SU-DHL-6 (cell line): ENCODE results near the gene KCNIP3.
"Not testable (repeated sequence)": the region's sequence is repeated elsewhere in the genome, so short reads cannot be mapped to it uniquely, and the experiment has no call there.

ENCODE experiments used
- H2AFZ ChIP-seq: fragments of 200-600 bp; sonication (generic); 2 replicates; pipeline ENCODE4 v1.6.1; 2014; ENCODE audit warnings: low read depth, mild to moderate bottlenecking, moderate library complexity, mixed read lengths, antibody characterized with exemption, low read length; ENCODE audit not compliant: severe bottlenecking
- H3F3A ChIP-seq: fragments of 200-600 bp; shearing (Covaris generic); 2 replicates; pipeline ENCODE4 v1.6.0; 2016; ENCODE audit warnings: antibody characterized with exemption, mild to moderate bottlenecking; ENCODE audit not compliant: insufficient read depth
- H3K27ac ChIP-seq: fragments of 200-600 bp; sonication (generic); 2 replicates; pipeline ENCODE4 v1.5.1; 2016; ENCODE audit warnings: low read depth, mild to moderate bottlenecking, low read length, moderate library complexity, mixed read lengths
- H3K27me3 ChIP-seq: fragments of 200-600 bp; sonication (generic), shearing (Covaris generic); 2 replicates; pipeline ENCODE4 v1.6.0; 2014; ENCODE audit warnings: mild to moderate bottlenecking, low read length
- H3K36me3 ChIP-seq: fragments of 200-600 bp; sonication (generic); 2 replicates; pipeline ENCODE4 v1.6.1; 2014; ENCODE audit warnings: mild to moderate bottlenecking, low read length, mixed read lengths
- H3K4me2 ChIP-seq: fragments of 300-600, 200-600 bp; shearing (Covaris generic), sonication (generic); 2 replicates; pipeline ENCODE4 v1.6.0; 2014; ENCODE audit warnings: low read length, low read depth, mild to moderate bottlenecking; ENCODE audit not compliant: poor library complexity, severe bottlenecking
- H3K4me3 ChIP-seq: fragments of 200-600 bp; sonication (generic); 2 replicates; pipeline ENCODE4 v1.5.1; 2014; ENCODE audit warnings: antibody characterized with exemption, low read length, mild to moderate bottlenecking, mixed read lengths; ENCODE audit not compliant: insufficient read depth, poor library complexity, severe bottlenecking
- H3K79me2 ChIP-seq: fragments of 200-600 bp; sonication (generic); 2 replicates; pipeline ENCODE4 v1.6.1; 2014; ENCODE audit warnings: mild to moderate bottlenecking, low read length, moderate library complexity; ENCODE audit not compliant: insufficient read depth
- H3K9ac ChIP-seq: fragments of 200-600 bp; sonication (generic); 2 replicates; pipeline ENCODE4 v1.7.0; 2014; ENCODE audit warnings: mild to moderate bottlenecking, low read length
- H3K9me2 ChIP-seq: fragments of 200-600 bp; sonication (generic); replicated peaks from 2 replicates; pipeline ENCODE4 v1.6.1; 2014; ENCODE audit warnings: low read length; ENCODE audit not compliant: insufficient read depth
- H3K9me3 ChIP-seq: fragments of 200-600 bp; sonication (generic); 2 replicates; pipeline ENCODE4 v1.6.1; 2014; ENCODE audit warnings: low read length, mixed read lengths; ENCODE audit not compliant: insufficient read depth
- H4K20me1 ChIP-seq: fragments of 200-600 bp; sonication (generic); 2 replicates; pipeline ENCODE4 v1.6.1; 2014; ENCODE audit warnings: low read depth, mild to moderate bottlenecking, antibody characterized with exemption, low read length, moderate library complexity, mixed read lengths
- EZH2phosphoT487 ChIP-seq: fragments of 200-600 bp; sonication (generic), shearing (Covaris generic); conservative IDR thresholded peaks from 2 replicates; pipeline ENCODE4 v1.6.1; 2018; ENCODE audit warnings: mild to moderate bottlenecking, antibody characterized with exemption, low read length, moderate library complexity, mixed read lengths
- TF ChIP-seq, protein P1 (sequence below): fragments of 200-600 bp; sonication (generic); IDR thresholded peaks from one replicate; pipeline ENCODE4 v1.5.1; 2017; ENCODE audit warnings: antibody characterized with exemption, mild to moderate bottlenecking, low read length, moderate library complexity; ENCODE audit not compliant: insufficient read depth, poor library complexity, severe bottlenecking

The KCNIP3 gene

DNA sequence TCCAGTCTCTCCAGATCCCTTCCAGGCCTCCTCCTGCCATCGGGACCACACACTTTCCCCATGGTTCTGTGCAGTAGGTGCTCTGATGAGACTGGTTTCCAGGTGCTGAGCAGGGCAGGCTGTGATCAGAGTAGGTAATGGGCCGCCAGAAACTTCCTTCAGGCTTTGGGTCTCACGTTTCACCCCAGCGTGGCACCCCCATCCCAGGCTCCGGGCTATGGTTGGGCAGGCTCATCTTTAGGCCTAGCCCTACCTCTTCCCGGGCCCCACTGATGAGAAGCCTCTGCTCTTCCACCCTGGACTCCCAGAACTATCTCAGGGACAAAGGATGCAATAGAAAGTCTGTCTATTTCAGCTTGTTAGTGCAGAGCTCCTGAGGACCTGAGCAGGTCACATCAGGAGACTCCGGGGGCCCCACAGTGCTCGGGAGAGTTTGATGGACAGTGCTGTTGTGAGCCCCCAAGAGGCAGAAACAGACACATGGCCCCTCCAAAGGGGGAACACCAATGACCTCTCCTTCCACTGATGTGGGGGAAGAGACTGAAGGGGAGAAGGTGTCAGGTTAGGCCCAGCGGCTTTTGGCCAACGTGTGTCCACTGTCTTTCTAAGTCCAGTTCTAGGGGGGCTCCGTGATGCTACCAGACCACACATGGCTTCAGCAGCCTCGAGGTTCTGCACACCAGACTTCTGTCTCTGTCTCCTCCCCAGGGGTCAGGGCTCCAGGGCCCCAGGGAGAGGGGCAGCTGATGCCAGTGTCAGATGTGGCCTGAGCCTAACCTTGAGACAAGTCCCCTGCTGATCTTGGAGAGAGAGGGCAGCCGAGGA, 28.7 kb upstream of the KCNIP3 start:
- Histone ChIP-seq H3K4me3 (no peak overlapping the region), H3K9me3 (no peaks in the 10 kb centered on the region), H3K79me2 (no peaks in the 10 kb centered on the region), H4K20me1 (no peaks in the 10 kb centered on the region), H2AFZ (no peak overlapping the region), H3K36me3 (no peaks in the 10 kb centered on the region), H3F3A (no peaks in the 10 kb centered on the region), H3K27ac (no peak overlapping the region), H3K9ac (no peak overlapping the region), H3K27me3 (no peaks in the 10 kb centered on the region), H3K4me2 (no peak overlapping the region), H3K9me2 (no peaks in the 10 kb centered on the region)
- TF ChIP-seq, protein P1, sequence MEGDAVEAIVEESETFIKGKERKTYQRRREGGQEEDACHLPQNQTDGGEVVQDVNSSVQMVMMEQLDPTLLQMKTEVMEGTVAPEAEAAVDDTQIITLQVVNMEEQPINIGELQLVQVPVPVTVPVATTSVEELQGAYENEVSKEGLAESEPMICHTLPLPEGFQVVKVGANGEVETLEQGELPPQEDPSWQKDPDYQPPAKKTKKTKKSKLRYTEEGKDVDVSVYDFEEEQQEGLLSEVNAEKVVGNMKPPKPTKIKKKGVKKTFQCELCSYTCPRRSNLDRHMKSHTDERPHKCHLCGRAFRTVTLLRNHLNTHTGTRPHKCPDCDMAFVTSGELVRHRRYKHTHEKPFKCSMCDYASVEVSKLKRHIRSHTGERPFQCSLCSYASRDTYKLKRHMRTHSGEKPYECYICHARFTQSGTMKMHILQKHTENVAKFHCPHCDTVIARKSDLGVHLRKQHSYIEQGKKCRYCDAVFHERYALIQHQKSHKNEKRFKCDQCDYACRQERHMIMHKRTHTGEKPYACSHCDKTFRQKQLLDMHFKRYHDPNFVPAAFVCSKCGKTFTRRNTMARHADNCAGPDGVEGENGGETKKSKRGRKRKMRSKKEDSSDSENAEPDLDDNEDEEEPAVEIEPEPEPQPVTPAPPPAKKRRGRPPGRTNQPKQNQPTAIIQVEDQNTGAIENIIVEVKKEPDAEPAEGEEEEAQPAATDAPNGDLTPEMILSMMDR = no peak
- no peak for TF ChIP-seq EZH2phosphoT487

DNA sequence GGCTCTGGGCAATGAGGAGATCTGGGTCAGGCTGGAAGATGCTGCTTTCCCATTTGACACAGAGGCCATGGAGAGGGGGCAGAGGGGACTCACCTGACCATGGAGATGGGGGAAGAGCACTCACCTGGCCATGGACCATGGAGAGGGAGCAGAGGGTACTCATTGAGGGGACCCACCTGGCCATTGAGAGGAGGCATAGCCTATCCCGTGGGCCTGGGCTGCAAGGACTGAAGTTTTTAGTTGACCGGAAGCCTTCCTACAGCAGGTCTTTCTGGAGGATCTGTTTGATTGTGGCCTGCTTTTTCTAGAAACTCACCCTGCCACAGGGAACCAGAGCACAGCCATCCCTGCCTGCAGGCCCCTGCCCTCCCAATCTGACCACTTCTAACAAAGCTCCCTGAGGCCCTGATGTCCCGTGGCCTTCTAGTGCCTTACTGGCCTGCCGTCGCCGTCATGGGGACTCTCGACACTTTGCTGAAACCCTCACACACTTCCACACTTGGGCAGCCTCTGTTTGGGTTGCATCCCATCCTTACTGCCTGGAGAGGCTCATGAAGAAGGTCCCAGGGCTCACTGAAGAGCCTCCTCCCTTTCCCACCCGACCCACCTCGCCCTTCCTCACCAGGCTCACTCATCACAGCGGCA, 28.0 kb upstream of the KCNIP3 start:
- H4K20me1 ChIP-seq = no peaks in the 10 kb centered on the region
- TF ChIP-seq, protein P1 = no peak
- no peak for TF ChIP-seq EZH2phosphoT487

DNA sequence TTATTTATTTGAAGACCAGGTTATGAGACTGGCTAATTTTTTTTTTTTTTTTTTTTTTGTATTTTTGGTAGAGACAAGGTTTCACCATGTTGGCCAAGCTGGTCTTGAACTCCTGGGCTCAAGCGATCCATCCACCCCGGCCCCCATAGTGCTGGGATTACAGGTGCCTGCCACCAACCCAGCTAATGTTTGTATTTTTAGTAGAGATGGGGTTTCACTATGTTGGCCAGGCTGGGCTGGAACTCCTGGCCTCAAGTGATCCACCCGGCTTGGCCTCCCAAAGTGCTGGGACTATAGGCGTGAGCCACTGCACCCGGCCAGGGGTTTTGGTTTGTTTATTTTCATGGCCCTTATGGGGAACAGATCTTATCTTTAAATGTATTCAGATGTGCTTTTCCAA, 27.4 kb upstream of the KCNIP3 start:
- H3K4me3 ChIP-seq, H4K20me1 ChIP-seq: not testable (repeated sequence)

More for the DNA sequence above, 28.0 kb upstream of the KCNIP3 start:
- Histone ChIP-seq H3K27ac (no peak overlapping the region), H3K4me2 (no peak overlapping the region), H3K36me3 (no peaks in the 10 kb centered on the region), H2AFZ (no peak overlapping the region), H3K4me3 (no peak overlapping the region), H3K9me2 (no peaks in the 10 kb centered on the region), H3K79me2 (no peaks in the 10 kb centered on the region), H3K27me3 (no peaks in the 10 kb centered on the region), H3K9me3 (no peaks in the 10 kb centered on the region), H3F3A (no peaks in the 10 kb centered on the region), H3K9ac (no peak overlapping the region)

DNA sequence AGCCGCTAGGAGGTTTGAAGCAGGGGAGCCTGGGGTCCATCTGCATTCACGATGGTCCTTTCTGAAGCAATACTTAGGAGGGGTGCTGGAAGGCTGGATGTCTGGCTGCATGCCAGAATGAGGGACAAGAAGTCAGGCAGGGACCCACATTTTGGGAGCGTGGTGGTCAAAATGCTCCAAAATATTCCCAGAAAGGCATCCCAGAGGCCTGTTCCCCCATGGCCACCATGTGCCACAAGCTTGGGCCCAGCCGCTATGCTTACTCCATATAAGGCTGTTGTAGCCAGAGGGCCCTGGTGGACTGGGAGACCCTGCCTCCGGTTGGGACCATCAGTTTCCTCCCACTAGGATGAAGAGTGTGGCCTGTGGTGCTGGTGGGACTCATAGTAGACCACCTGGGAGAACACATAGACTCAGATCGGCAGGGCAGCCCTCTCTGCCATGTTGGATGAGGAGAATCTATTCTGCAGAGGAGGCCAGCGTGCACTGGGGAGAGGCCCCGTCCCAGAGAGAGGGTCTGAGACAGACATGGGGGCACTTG, 26.5 kb upstream of the KCNIP3 start:
- Histone ChIP-seq H3K27ac (no peak overlapping the region), H3K27me3 (no peaks in the 10 kb centered on the region), H3K36me3 (no peaks in the 10 kb centered on the region), H3K9me3 (no peaks in the 10 kb centered on the region), H3K79me2 (no peaks in the 10 kb centered on the region), H3K9ac (no peak overlapping the region), H2AFZ (no peak overlapping the region), H3K9me2 (no peaks in the 10 kb centered on the region), H3F3A (no peaks in the 10 kb centered on the region), H3K4me3 (no peak overlapping the region), H4K20me1 (no peaks in the 10 kb centered on the region), H3K4me2 (no peak overlapping the region)
- TF ChIP-seq EZH2phosphoT487 = no peak
- TF ChIP-seq, protein P1 = no peak

More for the DNA sequence above, 27.4 kb upstream of the KCNIP3 start:
- H3K27me3 ChIP-seq, H3K4me2 ChIP-seq, H3K27ac ChIP-seq, H3K9ac ChIP-seq, H3K9me3 ChIP-seq, H3K79me2 ChIP-seq, H3K36me3 ChIP-seq, H3K9me2 ChIP-seq, H2AFZ ChIP-seq, H3F3A ChIP-seq: not testable (repeated sequence)
